Embryonic facial prominence (tissue), 1 donor: ENCODE data around the gene TRABD2B.

Source experiments
- DNase-seq: peaks from one replicate; pipeline ENCODE4 v3.0.0-alpha.2; 2016; ENCODE audit errors: extremely low spot score

The TRABD2B gene

GRCh38 chr1:47935856-47936255 is 61.3 kb downstream of the TRABD2B start:
- no peak for DNase-seq

- DNase-seq = no peak
Measured at GRCh38 chr1:47935163-47935562, 62.0 kb downstream of the TRABD2B start.

GRCh38 chr1:47934243-47934805 is 62.9 kb downstream of the TRABD2B start:
- peak; percentile 34 for DNase-seq

GRCh38 chr1:47932743-47933142 is 64.4 kb downstream of the TRABD2B start:
- no peak for DNase-seq

- DNase-seq = no peak
Measured at GRCh38 chr1:47931395-47931794, 65.8 kb downstream of the TRABD2B start.

GRCh38 chr1:47930210-47930840 is 66.9 kb downstream of the TRABD2B start:
- DNase-seq = no peak

GRCh38 chr1:47927165-47927564 is 70.0 kb downstream of the TRABD2B start:
- no peak for DNase-seq

- no peak for DNase-seq
Measured at GRCh38 chr1:47926461-47926999, 70.7 kb downstream of the TRABD2B start.

- no peak for DNase-seq
Measured at GRCh38 chr1:47924270-47925048, 72.7 kb downstream of the TRABD2B start.

- no peak for DNase-seq
Measured at GRCh38 chr1:47921935-47922415, 75.2 kb downstream of the TRABD2B start.

- DNase-seq = no peak
Measured at GRCh38 chr1:47919113-47919833, 77.9 kb downstream of the TRABD2B start.

GRCh38 chr1:47918257-47918867 is 78.8 kb downstream of the TRABD2B start:
- DNase-seq = no peak

- DNase-seq = no peak
Measured at GRCh38 chr1:47917687-47918086, 79.5 kb downstream of the TRABD2B start.

GRCh38 chr1:47915677-47916353 is 81.4 kb downstream of the TRABD2B start:
- DNase-seq = no peak

GRCh38 chr1:47914952-47915676 is 82.1 kb downstream of the TRABD2B start:
- no peak for DNase-seq

GRCh38 chr1:47914218-47914938 is 82.8 kb downstream of the TRABD2B start:
- DNase-seq = no peak

GRCh38 chr1:47913225-47913823 is 83.9 kb downstream of the TRABD2B start:
- no peak for DNase-seq

- no peak for DNase-seq
Measured at GRCh38 chr1:47912756-47913155, 84.4 kb downstream of the TRABD2B start.

- DNase-seq = no peak
Measured at GRCh38 chr1:47911892-47912291, 85.3 kb downstream of the TRABD2B start.
